GM19351 (cell line): ENCODE data around the gene ANKS6.
A peak's percentile ranks its signal among the peaks of the same experiment; 100 is the strongest.

Source experiments
- ATAC-seq: cut with Tn5 transposase; IDR thresholded peaks from one replicate; pipeline ENCODE4 v1.9.1; 2021; ENCODE audit warnings: mild to moderate bottlenecking, moderate library complexity; ENCODE audit not compliant: unreplicated experiment

ANKS6 gene

GRCh38 chr9:98796364-98797101 is at the start of gene ANKS6:
TSS of gene ANKS6 (minus strand) at chr9:98796555. CDS start at chr9:98796491, 64 bp downstream.
- peak; percentile 92 for ATAC-seq

GRCh38 chr9:98846081-98846480 is 49.7 kb upstream of the ANKS6 start:
- ATAC-seq, result no peak

- no peak for ATAC-seq
Measured at GRCh38 chr9:98842510-98842909, 46.2 kb upstream of the ANKS6 start.

GRCh38 chr9:98839724-98840123 is 43.4 kb upstream of the ANKS6 start:
- no peak for ATAC-seq

- ATAC-seq, result no peak
Measured at GRCh38 chr9:98838868-98839565, 42.7 kb upstream of the ANKS6 start.

GRCh38 chr9:98838155-98838867 is 42.0 kb upstream of the ANKS6 start:
- no peak for ATAC-seq

- no peak for ATAC-seq
Measured at GRCh38 chr9:98837516-98837915, 41.2 kb upstream of the ANKS6 start.

GRCh38 chr9:98836206-98836605 is 39.9 kb upstream of the ANKS6 start:
- no peak for ATAC-seq

GRCh38 chr9:98834386-98834785 is 38.0 kb upstream of the ANKS6 start:
- ATAC-seq, result no peak

- ATAC-seq, result no peak
Measured at GRCh38 chr9:98833090-98833956, 37.0 kb upstream of the ANKS6 start.

GRCh38 chr9:98832768-98833089 is 36.4 kb upstream of the ANKS6 start:
- ATAC-seq, result no peak

GRCh38 chr9:98831696-98832095 is 35.3 kb upstream of the ANKS6 start:
- ATAC-seq, result no peak

GRCh38 chr9:98830554-98830953 is 34.2 kb upstream of the ANKS6 start:
- no peak for ATAC-seq

GRCh38 chr9:98829766-98830165 is 33.4 kb upstream of the ANKS6 start:
- ATAC-seq, result no peak

GRCh38 chr9:98826716-98827115 is 30.4 kb upstream of the ANKS6 start:
- no peak for ATAC-seq

- ATAC-seq, result no peak
Measured at GRCh38 chr9:98825414-98825813, 29.1 kb upstream of the ANKS6 start.

- no peak for ATAC-seq
Measured at GRCh38 chr9:98823666-98824334, 27.4 kb upstream of the ANKS6 start.

GRCh38 chr9:98822661-98823060 is 26.3 kb upstream of the ANKS6 start:
- ATAC-seq, result no peak

GRCh38 chr9:98821831-98822230 is 25.5 kb upstream of the ANKS6 start:
- ATAC-seq, result no peak

- ATAC-seq, result no peak
Measured at GRCh38 chr9:98819231-98819630, 22.9 kb upstream of the ANKS6 start.
